Measurements from ENCODE around the gene LGALS1.
A peak's percentile ranks its signal among the peaks of the same experiment; 100 is the strongest.

Gene LGALS1

DNA sequence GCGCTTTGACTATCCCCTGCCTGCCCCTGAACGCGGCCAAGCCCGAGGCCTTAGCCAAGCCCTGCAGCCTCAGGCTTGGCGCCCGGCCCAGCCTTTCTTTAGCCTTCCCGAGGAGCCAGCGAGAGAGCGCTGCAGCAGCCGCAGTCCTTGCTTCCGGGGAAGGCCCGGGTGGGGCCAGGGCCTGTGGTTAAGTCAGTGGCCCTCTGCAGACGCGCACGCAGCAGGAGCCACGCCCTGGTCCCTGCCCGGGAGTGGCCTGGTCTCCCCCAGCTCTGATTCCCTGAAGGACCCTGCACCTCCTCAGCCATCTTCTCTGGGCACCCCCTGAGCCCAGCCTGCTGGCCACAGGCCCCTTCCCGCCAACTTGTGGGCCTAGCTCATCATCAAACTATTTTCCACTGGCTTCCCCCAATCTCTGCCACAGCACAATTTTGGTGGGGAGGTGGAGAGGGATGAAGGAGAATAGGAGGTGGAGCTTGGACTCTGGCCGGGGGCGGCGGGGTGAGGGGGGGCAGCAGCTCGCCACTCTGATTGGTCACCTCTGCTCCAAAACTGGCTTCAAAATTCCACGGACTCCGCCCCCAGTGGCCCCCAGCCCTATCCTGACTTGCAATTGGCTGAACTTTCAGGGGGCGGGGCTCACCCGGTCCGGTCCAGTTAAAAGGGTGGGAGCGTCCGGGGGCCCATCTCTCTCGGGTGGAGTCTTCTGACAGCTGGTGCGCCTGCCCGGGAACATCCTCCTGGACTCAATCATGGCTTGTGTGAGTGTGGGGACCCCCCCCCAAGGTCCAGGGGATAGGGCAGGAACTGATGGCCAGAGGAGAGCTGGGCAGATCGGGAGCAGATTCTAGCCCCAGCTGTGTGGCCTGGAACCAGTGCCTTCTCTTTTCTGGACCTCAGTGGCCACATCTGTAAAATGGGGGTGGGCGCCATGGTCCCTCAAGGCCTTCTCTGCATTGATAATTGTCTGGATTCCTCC, at the start of gene LGALS1:
Gene LGALS1, plus strand, starts transcription at position 686 of the 979 bp plus-strand sequence. Its CDS starts 67 bp downstream, at position 753.
- DNase-seq, result peak; percentile 72

DNA sequence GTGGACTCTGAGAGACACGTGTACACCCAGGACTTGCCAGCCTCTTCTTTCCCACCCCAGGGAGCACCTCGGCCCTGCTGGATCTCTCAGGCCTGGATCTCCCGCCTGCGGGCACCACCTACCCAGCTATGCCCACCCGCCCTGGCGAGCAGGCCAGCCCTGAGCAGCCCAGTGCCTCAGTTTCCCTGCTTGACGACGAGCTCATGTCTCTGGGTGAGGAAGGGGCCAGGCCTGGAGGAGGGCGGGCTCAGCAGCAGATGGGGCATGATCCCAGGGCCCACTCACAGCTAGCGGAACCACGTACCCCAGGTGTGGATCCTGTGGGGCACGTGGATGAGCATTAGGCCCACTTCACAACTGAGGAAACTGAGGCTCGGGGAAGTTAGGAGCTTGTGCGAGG, 49.7 kb upstream of the LGALS1 start:
- DNase-seq, result no peak

GRCh38 chr22:37626144-37626543, 49.3 kb upstream of the LGALS1 start:
- DNase-seq, result no peak

- no peak for DNase-seq
Observed at GRCh38 chr22:37626556-37627075, 48.8 kb upstream of the LGALS1 start.

GRCh38 chr22:37627121-37627520, 48.3 kb upstream of the LGALS1 start:
- no peak for DNase-seq

GRCh38 chr22:37627545-37627944, 47.9 kb upstream of the LGALS1 start:
- peak; percentile 61 for DNase-seq

GRCh38 chr22:37628830-37629229, 46.6 kb upstream of the LGALS1 start:
- DNase-seq, result no peak

DNA sequence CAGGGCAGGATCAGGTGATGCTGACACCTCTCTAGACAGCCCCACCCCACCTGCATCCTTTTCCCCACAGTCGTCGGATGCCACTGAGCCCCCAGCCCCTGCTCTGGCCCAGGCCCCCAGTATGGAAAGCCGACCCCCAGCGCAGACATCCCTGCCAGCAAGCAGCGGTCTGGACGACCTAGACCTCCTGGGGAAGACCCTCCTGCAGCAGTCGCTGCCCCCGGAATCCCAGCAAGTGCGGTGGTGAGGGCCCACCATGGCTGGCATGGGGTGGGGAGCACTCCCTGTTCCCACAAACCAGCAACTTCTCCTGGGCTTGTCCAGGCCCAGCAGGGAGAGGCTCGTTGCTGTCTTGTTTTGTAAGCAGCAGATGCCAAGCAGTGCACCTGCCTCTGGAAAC, 45.5 kb upstream of the LGALS1 start:
- no peak for DNase-seq

- DNase-seq, result no peak
Observed at GRCh38 chr22:37630839-37631435, 44.5 kb upstream of the LGALS1 start.

DNA sequence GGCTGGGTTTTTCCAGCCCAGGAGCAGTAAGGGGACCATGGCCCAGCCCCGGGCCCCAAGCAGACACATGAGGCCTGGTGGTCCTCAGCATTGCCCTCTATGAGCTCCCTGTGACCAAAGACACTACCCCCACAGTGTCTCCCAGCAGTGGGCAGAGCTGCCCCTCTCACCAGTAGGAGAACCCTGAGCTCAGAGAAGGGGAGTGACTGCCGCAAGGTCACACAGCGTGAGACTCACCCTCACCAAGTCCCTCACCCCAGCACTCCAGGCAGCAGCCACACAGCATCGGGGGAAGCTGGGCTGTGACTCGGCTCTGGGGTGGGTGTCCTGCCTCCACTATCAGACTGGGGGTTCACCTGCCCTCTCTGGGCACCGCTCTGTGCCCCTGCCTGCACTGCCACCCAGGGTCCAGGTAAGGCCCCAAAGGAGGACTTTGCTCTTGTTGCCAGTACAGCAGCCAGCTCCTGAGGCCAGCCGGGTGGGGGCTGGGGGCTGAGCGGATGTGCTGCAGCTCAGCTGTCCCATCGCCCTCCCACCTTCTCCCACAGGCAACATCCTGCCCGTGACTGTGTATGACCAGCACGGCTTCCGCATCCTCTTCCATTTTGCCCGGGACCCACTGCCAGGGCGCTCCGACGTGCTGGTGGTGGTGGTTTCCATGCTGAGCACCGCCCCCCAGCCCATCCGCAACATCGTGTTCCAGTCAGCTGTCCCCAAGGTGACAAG, 43.8 kb upstream of the LGALS1 start:
- DNase-seq, result peak; percentile 47

- DNase-seq, result no peak
Observed at GRCh38 chr22:37632174-37633088, 43.0 kb upstream of the LGALS1 start.

DNA sequence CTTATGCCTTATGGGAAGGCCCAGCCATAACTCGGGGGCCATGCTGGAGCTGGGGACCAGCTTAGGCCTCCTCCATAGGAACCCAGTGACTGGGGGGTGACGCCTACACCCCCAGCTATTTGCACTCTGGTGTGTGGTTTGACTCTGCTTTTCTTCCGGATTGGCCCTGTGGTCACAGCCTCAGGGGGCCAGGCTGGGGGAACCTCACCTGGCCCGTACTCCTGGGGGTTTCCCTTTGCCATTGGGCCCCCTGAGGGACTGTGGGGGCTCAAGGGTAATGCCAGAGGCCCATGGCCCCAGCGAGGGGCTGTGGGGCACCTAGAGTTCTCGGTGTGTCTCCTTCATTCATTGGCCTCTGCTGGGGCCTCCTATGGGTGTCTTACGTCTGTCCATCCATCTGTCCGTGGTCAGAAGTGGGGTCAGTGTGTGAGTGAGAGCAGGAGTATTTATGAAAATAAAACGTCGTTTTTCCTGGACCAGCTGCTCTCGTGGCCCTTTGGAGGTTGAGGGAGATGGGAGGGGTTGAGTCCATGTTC, 42.3 kb upstream of the LGALS1 start:
- peak; percentile 68 for DNase-seq

- peak; percentile 65 for DNase-seq
Observed at GRCh38 chr22:37633625-37634416, 41.6 kb upstream of the LGALS1 start.

GRCh38 chr22:37634417-37634924, 41.0 kb upstream of the LGALS1 start:
- DNase-seq, result peak; percentile 36

GRCh38 chr22:37635157-37635556, 40.3 kb upstream of the LGALS1 start:
- no peak for DNase-seq

DNA sequence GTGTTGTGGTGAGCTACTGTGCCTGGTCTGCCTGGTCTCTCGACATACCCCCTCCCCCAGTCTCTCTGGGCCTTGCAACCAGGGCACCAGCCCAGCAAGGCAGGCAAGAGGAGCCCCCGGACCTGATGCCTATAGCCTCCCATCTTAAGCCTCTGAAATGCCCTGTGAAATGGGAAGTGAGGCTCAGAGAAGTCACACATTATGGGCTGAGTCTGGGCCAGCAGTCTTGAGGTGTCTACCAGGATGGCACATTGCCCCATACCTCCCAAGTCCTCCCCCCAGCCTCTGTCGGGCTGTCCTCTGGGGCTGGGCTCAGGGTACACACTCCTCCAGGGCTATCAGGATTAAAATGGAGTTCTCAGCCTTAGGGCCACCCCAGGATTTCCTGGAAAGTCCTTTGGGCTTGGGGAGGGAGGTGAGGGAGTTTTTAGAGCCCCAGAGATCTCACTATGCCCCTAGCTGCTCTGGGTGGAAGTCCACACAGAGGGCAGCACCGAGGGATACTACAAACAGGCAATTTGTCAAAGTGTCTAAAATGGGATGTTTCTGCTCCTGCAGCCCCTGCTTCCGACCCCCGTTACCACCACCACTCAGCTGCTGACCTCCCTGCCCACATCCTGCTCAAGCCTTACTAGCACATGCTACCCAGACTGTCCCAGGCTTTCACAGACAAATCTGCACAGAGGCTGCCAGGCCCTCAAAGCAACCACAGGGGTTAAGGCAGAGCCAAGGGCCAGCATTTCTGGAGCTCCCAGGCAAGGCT, 39.1 kb upstream of the LGALS1 start:
- DNase-seq, result peak; percentile 40

- DNase-seq, result no peak
Observed at GRCh38 chr22:37636949-37637273, 38.5 kb upstream of the LGALS1 start.

DNA sequence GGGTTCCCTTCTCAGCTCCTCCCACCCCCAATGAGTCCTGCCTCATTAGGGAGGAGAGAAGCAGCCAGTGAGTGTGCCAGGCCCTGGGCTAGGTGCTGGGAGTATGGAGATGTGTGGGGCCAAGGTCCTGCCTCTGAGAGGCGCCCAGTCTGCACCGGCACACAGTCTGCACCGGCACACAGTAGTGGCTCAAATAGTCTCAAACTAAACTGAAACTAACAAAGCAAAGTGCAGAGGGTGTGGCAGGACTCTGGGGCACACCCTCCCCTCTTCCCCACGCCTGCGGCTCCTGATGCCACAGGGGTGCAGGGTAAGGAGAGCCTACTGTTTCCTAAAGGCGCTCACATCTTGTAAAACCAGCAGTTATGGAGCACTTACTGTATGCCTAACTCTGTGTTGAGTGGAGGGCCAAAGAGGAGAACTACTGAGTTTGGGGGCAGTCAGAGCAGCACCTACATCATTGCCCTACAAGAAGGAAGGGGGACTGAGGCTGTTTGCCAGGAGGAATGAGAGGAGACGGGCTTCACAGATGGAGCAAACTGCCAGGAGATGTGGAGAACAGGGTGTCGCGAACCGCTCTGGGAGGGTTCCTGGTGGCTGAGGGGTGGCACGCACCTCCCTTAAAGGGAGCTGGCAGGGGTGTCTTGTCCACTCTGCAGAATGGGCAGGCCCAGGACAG, 36.9 kb upstream of the LGALS1 start:
- DNase-seq, result peak; percentile 44

GRCh38 chr22:37639070-37639760, 36.2 kb upstream of the LGALS1 start, which contains the start of gene SH3BP1:
TSS of gene SH3BP1 (plus strand) at chr22:37639669. CDS start at chr22:37639788, 119 bp downstream.
- DNase-seq, result peak; percentile 65

Measured in CD4-positive, alpha-beta T cell treated with Interleukin-10 for 1 hour (primary cell).